Activated CD4-positive, alpha-beta T cell treated with anti-CD3 and anti-CD28 coated beads, Interleukin-2, amount 50 U/mL, for 24 hours (primary cell): ENCODE results near the gene DGLUCY.
"Not testable (repeated sequence)": the region's sequence is repeated elsewhere in the genome, so short reads cannot be mapped to it uniquely, and the experiment has no call there.

Experiments
- DNase-seq, 2 donors: peaks; one replicate each; pipeline ENCODE4 v3.0.0-alpha.2; 2020; ENCODE audit warnings: low read depth in 1 of 2, low spot score in 1 of 2

DGLUCY gene

GRCh38 chr14:91256661-91257060 is 142.8 kb downstream of the DGLUCY start:
- DNase-seq: no peak

GRCh38 chr14:91257328-91258010 is 143.6 kb downstream of the DGLUCY start:
- DNase-seq: no peak

GRCh38 chr14:91258011-91258618 is 144.2 kb downstream of the DGLUCY start:
- DNase-seq: no peak

GRCh38 chr14:91258876-91259275 is 145.0 kb downstream of the DGLUCY start:
- no peak for DNase-seq

- no peak for DNase-seq
Observed at GRCh38 chr14:91261115-91261514, 147.2 kb downstream of the DGLUCY start.

GRCh38 chr14:91261986-91262549 is 148.2 kb downstream of the DGLUCY start:
- no peak for DNase-seq

- no peak for DNase-seq
Observed at GRCh38 chr14:91263329-91263728, 149.5 kb downstream of the DGLUCY start.

GRCh38 chr14:91264151-91265150 is 150.6 kb downstream of the DGLUCY start:
- DNase-seq: no peak

GRCh38 chr14:91265404-91265803 is 151.5 kb downstream of the DGLUCY start:
- DNase-seq: no peak

- DNase-seq: not testable (repeated sequence)
Observed at GRCh38 chr14:91266276-91266675, 152.4 kb downstream of the DGLUCY start.

GRCh38 chr14:91267965-91268437 is 154.1 kb downstream of the DGLUCY start:
- DNase-seq: no peak

- no peak for DNase-seq
Observed at GRCh38 chr14:91269076-91269991, 155.5 kb downstream of the DGLUCY start.

- no peak for DNase-seq
Observed at GRCh38 chr14:91270188-91270587, 156.3 kb downstream of the DGLUCY start.

- DNase-seq: no peak
Observed at GRCh38 chr14:91270619-91271018, 156.7 kb downstream of the DGLUCY start.

GRCh38 chr14:91271639-91272038 is 157.8 kb downstream of the DGLUCY start:
- no peak for DNase-seq

GRCh38 chr14:91272341-91273272 is 158.7 kb downstream of the DGLUCY start:
- no peak for DNase-seq

- DNase-seq: no peak
Observed at GRCh38 chr14:91273273-91273884, 159.5 kb downstream of the DGLUCY start.

GRCh38 chr14:91273885-91274273 is 160.0 kb downstream of the DGLUCY start:
- no peak for DNase-seq

GRCh38 chr14:91274796-91275195 is 160.9 kb downstream of the DGLUCY start:
- DNase-seq: no peak
